Psoas muscle (tissue), 8 donors: ENCODE data around the gene SH3D19. TPM values are rescaled to one million over a fixed set of nuclear protein-coding genes. Genes with fewer than 3 reads are reported as not detected.

ENCODE experiments used
- ATAC-seq, 4 donors: fragments of 200-7000 bp; cut with Tn5 transposase; one replicate each; pipeline ENCODE4 v1.9.1; 2020; ENCODE audit warnings: moderate library complexity in 3 of 4, mild to moderate bottlenecking in 2 of 4
- DNase-seq, 2 donors: peaks; one replicate each; pipeline ENCODE4 v3.0.0-alpha.2; 2020
- H3K27ac ChIP-seq: fragments of 200-600 bp; one replicate; pipeline ENCODE4 v1.8.0; 2022
- H3K27me3 ChIP-seq, 3 donors: fragments of 200-600 bp in 1 of 3; one replicate each; pipeline versions ENCODE4 v1.6.1 to v1.8.0; 2013 to 2022; ENCODE audit warnings: low read length in 2 of 3, mild to moderate bottlenecking in 2 of 3, moderate library complexity in 1 of 3; ENCODE audit not compliant: insufficient read depth in 3 of 3
- H3K36me3 ChIP-seq, 2 donors: fragments of 200-600 bp in 1 of 2; one replicate each; pipeline versions ENCODE4 v1.6.1 to v1.8.0; 2013 to 2022; ENCODE audit warnings: low read depth in 1 of 2, mild to moderate bottlenecking in 1 of 2, moderate library complexity in 1 of 2; ENCODE audit not compliant: insufficient read depth in 1 of 2
- H3K4me1 ChIP-seq: fragments of 200-600 bp; one replicate; pipeline ENCODE4 v1.8.0; 2022
- H3K4me3 ChIP-seq: fragments of 200-600 bp; one replicate; pipeline ENCODE4 v1.8.0; 2022; ENCODE audit warnings: mild to moderate bottlenecking
- H3K9me3 ChIP-seq: fragments of 200-600 bp; one replicate; pipeline ENCODE4 v1.8.0; 2022
- WGBS, 3 donors: extraction: QIAGEN DNeasy Blood & Tissue Kit; methylation state at CpG; one replicate each; pipeline versions ENCODE4 v1.1.6 to v1.1.7; 2013; 5-methylcytosine and 5-hydroxymethylcytosine counted together
- intact Hi-C, 2 donors: fragments of 100-400 bp; cut with DNase I; formaldehyde crosslinking; loops; one replicate each; pipeline versions ENCODE4 v1.11.0 to v1.14.2; 2022
- polyA plus RNA-seq, 3 donors: library from polyadenylated mRNA; stranded (reverse); fragments of 200-250 nt; gene quantifications; one replicate each; pipeline ENCODE4 v1.2.3, GENCODE V29; 2013
- total RNA-seq, 4 donors: library from RNA; stranded (reverse); fragmentation: NEBNext Ultra II Directional in 2 of 4; extraction: Animal tissue kit (Norgen Biotek cat#: 25700) in 2 of 4; gene quantifications; one replicate each; pipeline versions ENCODE4 v1.2.1 to v1.2.4, GENCODE V29; 2021 to 2023
- TF ChIP-seq, protein P1 (sequence below): fragments of 200-600 bp; IDR thresholded peaks from one replicate; pipeline ENCODE4 v1.8.0; 2022; ENCODE audit warnings: antibody characterized with exemption
- donor health status: healthy with polysubstance abuse.
- donor health status: DM: no; HTN: no; CAD: no; lungs with moderate emphysema.
- donor health status: Bipolar disorder and iron deficiency.
- donor health status: healthy.
- donor health status: DM: yes; HTN: yes; CAD: no.
- donor health status: DM: no; HTN: no; CAD: no.
- donor health status: DM: no; HTN: no; CAD: no.
- donor health status: DM: yes; HTN: yes; CAD: no.

The SH3D19 gene
- total and polyA plus RNA-seq, 7 donors: 7.0 to 59.0 (median 26.9) TPM

DNA sequence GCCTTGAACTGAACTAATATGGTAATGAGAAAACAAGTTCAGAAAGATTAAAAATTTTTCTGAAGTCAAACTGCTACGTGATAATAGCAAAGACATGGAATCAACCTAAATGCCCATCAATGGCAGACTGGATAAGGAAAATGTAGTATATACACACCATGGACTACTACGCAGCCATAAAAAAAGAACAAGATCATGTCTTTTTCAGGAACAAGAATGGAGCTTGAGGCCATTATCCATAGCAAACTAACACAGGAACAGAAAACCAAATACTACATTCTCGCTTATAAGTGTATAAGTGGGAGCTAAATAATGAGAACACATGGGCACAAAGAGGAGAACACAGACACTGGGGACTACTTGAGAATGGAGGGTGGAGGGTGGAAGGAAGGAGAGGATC, 230.3 kb downstream of the SH3D19 start:
- Histone ChIP-seq H3K27ac (no peak overlapping the region), H3K4me1 (peaks cover 3% of the 10 kb centered on the region), H3K27me3 (no peaks in the 10 kb centered on the region), H3K36me3 (no peaks in the 10 kb centered on the region), H3K4me3 (no peak overlapping the region), H3K9me3 (no peaks in the 10 kb centered on the region)
- ATAC-seq (no peak), DNase-seq (no peak)
- 90 to 94% (median 91%) methylated on average over 3 of the region's 3 CpGs for WGBS, 3 donors
- TF ChIP-seq, protein P1, sequence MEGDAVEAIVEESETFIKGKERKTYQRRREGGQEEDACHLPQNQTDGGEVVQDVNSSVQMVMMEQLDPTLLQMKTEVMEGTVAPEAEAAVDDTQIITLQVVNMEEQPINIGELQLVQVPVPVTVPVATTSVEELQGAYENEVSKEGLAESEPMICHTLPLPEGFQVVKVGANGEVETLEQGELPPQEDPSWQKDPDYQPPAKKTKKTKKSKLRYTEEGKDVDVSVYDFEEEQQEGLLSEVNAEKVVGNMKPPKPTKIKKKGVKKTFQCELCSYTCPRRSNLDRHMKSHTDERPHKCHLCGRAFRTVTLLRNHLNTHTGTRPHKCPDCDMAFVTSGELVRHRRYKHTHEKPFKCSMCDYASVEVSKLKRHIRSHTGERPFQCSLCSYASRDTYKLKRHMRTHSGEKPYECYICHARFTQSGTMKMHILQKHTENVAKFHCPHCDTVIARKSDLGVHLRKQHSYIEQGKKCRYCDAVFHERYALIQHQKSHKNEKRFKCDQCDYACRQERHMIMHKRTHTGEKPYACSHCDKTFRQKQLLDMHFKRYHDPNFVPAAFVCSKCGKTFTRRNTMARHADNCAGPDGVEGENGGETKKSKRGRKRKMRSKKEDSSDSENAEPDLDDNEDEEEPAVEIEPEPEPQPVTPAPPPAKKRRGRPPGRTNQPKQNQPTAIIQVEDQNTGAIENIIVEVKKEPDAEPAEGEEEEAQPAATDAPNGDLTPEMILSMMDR: no peak
- intact Hi-C loops: loop anchor here in 1 of 2 donors (5.0 kb wide), 1 partner anchor 1687 kb away; no protein-coding TSS in a partner anchor

DNA sequence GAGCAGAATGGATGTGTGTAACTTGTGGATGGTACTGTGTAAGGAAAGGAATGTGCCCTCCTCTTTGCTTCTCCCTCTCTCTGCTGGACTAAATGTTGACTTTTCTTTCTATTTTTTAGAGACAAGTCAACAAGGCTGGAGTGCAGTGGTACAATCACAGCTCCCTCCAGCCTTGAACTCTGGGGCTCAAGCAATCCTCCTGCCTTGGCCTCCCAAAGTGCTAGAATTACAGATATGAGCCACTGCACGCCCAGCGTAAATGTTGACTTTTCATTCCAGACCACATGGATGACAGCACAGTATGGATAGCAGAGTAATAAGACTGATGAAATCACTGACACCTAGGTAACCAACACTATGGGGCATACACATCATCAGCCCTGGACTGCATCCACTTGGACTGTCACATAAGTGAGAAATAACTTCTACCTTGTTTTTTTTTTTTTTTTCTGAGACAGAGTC, 231.1 kb downstream of the SH3D19 start:
- Histone ChIP-seq H3K4me3 (no peak overlapping the region), H3K4me1 (peaks cover 3% of the 10 kb centered on the region), H3K36me3 (no peaks in the 10 kb centered on the region), H3K27ac (no peak overlapping the region), H3K9me3 (no peaks in the 10 kb centered on the region), H3K27me3 (no peaks in the 10 kb centered on the region)
- WGBS, 3 donors: 81 to 89% (median 88%) methylated on average over 2 of the region's 2 CpGs
- TF ChIP-seq, protein P1: no peak
- intact Hi-C loops: no loop called here
- no peak for DNase-seq
- no peak for ATAC-seq

DNA sequence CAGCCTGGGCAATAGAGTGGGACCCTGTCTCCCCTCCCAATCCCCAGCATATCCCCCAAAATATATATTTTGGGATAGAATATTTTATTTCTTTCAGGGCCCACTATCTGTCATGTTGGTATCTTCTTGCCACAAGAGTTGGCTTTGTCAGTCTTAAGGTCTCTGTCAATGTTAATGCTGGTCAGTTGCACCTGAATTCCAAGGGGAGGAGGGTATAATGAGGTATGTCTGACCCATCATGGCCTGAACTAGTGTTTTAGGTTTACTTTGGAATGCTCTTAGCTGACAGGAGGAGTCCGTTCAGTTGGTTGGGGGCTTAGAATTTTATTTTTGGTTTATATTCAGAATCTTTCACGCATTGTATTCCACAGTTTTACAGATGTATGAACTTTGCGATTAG, 232.2 kb downstream of the SH3D19 start:
- intact Hi-C loops: no loop called here
- Histone ChIP-seq H3K4me3 (no peak overlapping the region), H3K27me3 (no peaks in the 10 kb centered on the region), H3K9me3 (no peaks in the 10 kb centered on the region), H3K27ac (no peak overlapping the region), H3K36me3 (no peaks in the 10 kb centered on the region), H3K4me1 (no peaks in the 10 kb centered on the region)
- 63 to 77% (median 63%) methylated on average over 3 of the region's 3 CpGs for WGBS, 3 donors
- TF ChIP-seq, protein P1: no peak
- ATAC-seq (no peak), DNase-seq (no peak)

DNA sequence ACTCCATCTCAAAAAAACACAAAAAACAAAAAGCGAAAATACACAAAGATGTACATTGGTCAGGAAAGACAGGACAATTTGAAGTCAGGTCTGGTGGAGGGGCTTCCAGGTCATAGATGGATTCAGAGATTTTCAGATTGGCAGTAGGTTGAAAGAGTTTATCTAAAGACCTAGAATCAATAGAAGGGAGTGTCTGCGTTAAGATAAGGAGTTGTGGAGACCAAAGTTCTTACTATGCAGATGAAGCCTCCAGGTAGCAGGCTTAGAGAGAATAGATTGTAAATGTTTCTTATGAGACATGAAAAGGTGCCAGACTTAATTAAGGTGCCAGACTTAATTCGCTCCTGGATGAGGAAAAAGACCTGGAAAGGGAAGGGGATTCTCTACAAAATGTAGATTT, 232.9 kb downstream of the SH3D19 start:
- WGBS, 3 donors: 84 to 92% (median 87%) methylated on average over 3 of the region's 3 CpGs
- TF ChIP-seq, protein P1: no peak
- H3K4me3 ChIP-seq: no peak overlapping the region
- intact Hi-C loops: no loop called here
- H3K4me1 ChIP-seq: no peaks in the 10 kb centered on the region
- ATAC-seq (no peak), DNase-seq (no peak)
- H3K9me3 ChIP-seq: no peaks in the 10 kb centered on the region
- no peaks in the 10 kb centered on the region for H3K36me3 ChIP-seq
- no peaks in the 10 kb centered on the region for H3K27me3 ChIP-seq
- H3K27ac ChIP-seq: no peak overlapping the region

DNA sequence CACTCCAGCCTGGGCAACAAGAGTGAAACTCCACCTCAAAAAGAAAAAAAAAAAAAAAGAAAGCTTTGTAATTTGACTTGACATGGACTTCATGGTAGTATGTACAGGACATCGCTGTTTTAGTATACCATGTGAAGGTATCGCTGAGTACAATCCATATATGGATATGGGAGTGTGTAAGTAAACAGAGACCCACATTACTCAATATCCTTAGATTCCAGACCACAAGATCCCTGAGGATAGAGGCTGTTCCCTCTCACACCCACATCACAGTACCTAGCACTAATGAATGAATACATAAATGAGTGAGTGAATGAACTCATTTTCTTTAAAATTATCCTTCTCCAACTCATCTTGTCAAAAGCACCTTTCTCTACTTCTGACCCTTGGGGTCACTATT, 234.4 kb downstream of the SH3D19 start:
- Histone ChIP-seq H3K27me3 (no peaks in the 10 kb centered on the region), H3K36me3 (no peaks in the 10 kb centered on the region), H3K4me1 (no peaks in the 10 kb centered on the region), H3K27ac (no peak overlapping the region), H3K9me3 (no peaks in the 10 kb centered on the region), H3K4me3 (no peak overlapping the region)
- ATAC-seq (no peak), DNase-seq (no peak)
- WGBS, 3 donors: 88 to 94% (median 91%) methylated on average over 2 of the region's 2 CpGs
- intact Hi-C loops: no loop called here
- TF ChIP-seq, protein P1: no peak
